AG04450 (cell line): ENCODE results near the gene SEMA3G. TPM values are rescaled to one million over a fixed set of nuclear protein-coding genes. Genes with fewer than 3 reads are reported as not detected.

Source experiments
- CTCF ChIA-PET: fragments of 300-600, 350-600 bp; formaldehyde crosslinking; extraction: SDS; loops from one replicate; lab custom pipeline; 2022; ENCODE audit warnings: antibody characterized with exemption, inconsistent platforms; lab: Charles Lee
- POLR2A ChIA-PET: fragments of 350-600 bp; formaldehyde crosslinking; extraction: SDS; loops from one replicate; lab custom pipeline; 2021; ENCODE audit warnings: antibody characterized with exemption, inconsistent platforms; lab: Yijun Ruan, JAX
- DNase-seq: peaks from one replicate; pipeline ENCODE4 v3.0.0-alpha.2; 2011; ENCODE audit warnings: low read depth, low spot score
- H3K27ac ChIP-seq: one replicate; pipeline ENCODE4 v1.5.1; 2012; ENCODE audit warnings: low read depth, low read length, control low read depth
- H3K27me3 ChIP-seq: one replicate; pipeline ENCODE4 v1.6.0; 2012; ENCODE audit warnings: low read length; ENCODE audit not compliant: control insufficient read depth, insufficient read depth
- H3K4me3 ChIP-seq: 2 replicates; pipeline ENCODE4 v1.5.1; 2011; ENCODE audit warnings: mild to moderate bottlenecking, low read depth, low read length, control low read depth
- H3K9me3 ChIP-seq: 2 replicates; pipeline ENCODE4 v1.5.1; 2012; ENCODE audit warnings: low read length; ENCODE audit not compliant: control insufficient read depth, insufficient read depth
- polyA plus RNA-seq: library from polyadenylated mRNA; depleted of rRNA; stranded (reverse); fragments of >200 nt; gene quantifications from 2 replicates; pipeline ENCODE4 v1.2.3, GENCODE V29; 2011
- TF ChIP-seq, protein P1 (sequence below): IDR thresholded peaks from 2 replicates; pipeline ENCODE4 v1.5.1; 2011; ENCODE audit warnings: low read depth, low read length, control low read depth, inconsistent platforms

SEMA3G gene
- polyA plus RNA-seq, 1 experiment: not detected

DNA sequence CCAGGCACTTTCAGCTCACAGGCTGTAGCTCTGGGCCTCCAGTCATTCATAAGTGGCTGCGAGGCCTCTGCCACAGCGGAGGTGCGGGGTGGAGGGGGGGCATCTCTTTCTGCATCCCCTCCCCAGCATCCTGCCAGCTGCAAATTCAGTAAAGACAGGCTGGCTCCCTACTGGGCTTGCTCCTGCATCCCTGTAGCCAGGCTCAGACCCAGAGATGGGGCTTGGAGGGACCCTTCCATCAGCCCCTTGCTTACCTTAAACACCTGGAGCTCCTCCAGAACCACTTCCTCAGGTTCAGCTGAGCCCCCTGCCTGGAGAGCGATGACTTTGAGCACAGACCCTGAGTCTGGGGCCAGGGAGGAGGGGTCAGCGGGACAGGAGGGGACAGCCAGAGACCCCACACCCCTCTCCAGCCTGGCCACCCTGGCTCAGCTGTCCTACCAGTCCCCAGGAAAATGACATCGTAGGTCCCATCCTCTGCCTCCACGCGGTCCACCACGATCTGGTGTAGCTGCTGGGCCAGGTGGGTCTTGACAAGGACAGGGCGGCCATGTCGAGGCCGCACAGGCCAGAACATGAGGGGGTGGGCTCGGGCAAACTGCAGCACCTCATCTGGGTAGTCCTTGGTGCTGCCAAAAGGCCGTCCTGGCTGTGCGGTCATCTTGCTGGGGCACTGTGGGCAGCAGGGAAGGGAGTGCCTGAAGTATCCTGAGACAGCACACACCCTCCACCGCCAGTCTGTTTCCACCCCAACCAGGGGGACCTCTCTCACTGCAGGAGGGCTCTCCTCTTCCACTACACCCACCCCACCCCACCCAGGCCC, 5.3 kb downstream of the SEMA3G start:
- CTCF ChIA-PET: interaction anchor here (0.7 to 0.8 kb wide), 2 partner anchors 8 to 9 kb away, joined by 3 to 5 read pairs; no protein-coding TSS in a partner anchor
- H3K4me3 ChIP-seq: no peak overlapping the region
- H3K9me3 ChIP-seq: no peaks in the 10 kb centered on the region
- no peak for DNase-seq
- POLR2A ChIA-PET: no interaction called here
- no peak overlapping the region for H3K27ac ChIP-seq
- peaks cover 6% of the 10 kb centered on the region for H3K27me3 ChIP-seq
- TF ChIP-seq, protein P1, sequence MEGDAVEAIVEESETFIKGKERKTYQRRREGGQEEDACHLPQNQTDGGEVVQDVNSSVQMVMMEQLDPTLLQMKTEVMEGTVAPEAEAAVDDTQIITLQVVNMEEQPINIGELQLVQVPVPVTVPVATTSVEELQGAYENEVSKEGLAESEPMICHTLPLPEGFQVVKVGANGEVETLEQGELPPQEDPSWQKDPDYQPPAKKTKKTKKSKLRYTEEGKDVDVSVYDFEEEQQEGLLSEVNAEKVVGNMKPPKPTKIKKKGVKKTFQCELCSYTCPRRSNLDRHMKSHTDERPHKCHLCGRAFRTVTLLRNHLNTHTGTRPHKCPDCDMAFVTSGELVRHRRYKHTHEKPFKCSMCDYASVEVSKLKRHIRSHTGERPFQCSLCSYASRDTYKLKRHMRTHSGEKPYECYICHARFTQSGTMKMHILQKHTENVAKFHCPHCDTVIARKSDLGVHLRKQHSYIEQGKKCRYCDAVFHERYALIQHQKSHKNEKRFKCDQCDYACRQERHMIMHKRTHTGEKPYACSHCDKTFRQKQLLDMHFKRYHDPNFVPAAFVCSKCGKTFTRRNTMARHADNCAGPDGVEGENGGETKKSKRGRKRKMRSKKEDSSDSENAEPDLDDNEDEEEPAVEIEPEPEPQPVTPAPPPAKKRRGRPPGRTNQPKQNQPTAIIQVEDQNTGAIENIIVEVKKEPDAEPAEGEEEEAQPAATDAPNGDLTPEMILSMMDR: no peak

DNA sequence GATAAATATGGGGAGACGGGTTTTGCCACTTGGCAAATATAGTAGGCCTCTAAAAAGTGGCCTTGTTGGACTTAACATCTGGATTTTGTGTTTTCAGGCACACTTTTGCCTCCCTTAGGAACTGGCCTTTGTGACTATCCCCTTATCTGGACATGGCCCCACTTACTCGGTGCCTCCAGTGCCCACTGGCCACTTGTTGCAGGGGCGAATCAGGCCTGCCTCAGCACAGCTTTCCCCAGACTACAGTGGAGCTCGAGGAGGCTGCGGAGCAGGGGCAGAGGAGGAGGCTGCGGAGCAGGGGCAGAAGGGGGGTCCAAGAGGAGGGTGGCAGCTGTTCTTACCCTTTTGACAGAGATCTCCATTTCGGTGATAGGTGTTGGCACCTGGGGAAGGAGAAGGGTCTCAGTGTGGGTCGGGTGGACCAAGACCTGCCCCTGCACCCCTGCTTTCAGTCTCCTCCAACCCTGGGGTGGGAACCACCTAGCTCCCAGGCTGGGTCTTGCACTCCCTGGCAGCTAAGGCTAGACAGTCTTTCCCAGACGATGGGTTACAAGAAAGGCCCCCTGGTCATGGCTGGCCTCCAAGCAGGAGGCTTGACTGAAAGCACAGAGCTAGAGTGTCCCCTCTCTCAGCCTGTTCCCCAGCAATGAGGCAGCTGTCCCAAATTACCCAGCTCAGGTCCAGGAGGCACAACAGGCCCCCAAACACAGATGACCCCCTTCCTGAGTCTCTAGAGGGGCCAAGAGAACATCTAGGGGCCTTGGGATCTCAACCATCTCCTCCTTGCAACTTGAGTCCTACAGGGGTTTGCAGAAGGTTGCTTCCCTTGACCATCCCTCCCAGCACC, 6.1 kb downstream of the SEMA3G start:
- H3K27me3 ChIP-seq: peaks cover 13% of the 10 kb centered on the region
- no peak overlapping the region for H3K27ac ChIP-seq
- CTCF ChIA-PET: interaction anchor here (0.7 to 0.8 kb wide), 2 partner anchors 9 to 10 kb away, joined by 3 to 5 read pairs; no protein-coding TSS in a partner anchor
- no peak overlapping the region for H3K4me3 ChIP-seq
- H3K9me3 ChIP-seq: no peaks in the 10 kb centered on the region
- no peak for DNase-seq
- TF ChIP-seq, protein P1: no peak
- POLR2A ChIA-PET: no interaction called here

DNA sequence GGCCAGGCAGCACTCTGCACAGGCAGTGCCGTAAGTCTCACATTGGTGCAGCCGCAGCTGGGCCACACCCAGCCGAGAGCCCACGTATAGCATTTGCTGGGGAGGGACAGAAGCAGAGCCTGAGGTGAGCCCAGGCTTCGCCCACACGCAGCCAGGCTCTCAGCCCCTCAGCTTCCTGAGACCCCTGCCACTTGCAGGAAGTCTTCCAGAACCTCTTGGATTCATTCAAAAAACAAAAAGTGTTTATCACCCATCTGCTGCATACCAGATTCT, 6.9 kb downstream of the SEMA3G start:
- ChIA-PET POLR2A (no interaction called here), CTCF (interaction anchor here (1.1 to 2.9 kb wide), 2 partner anchors 10 to 26 kb away, joined by 7 to 10 read pairs; no protein-coding TSS in a partner anchor)
- H3K9me3 ChIP-seq: no peaks in the 10 kb centered on the region
- TF ChIP-seq, protein P1: no peak
- DNase-seq: no peak
- no peak overlapping the region for H3K4me3 ChIP-seq
- no peak overlapping the region for H3K27ac ChIP-seq
- peaks cover 18% of the 10 kb centered on the region for H3K27me3 ChIP-seq

DNA sequence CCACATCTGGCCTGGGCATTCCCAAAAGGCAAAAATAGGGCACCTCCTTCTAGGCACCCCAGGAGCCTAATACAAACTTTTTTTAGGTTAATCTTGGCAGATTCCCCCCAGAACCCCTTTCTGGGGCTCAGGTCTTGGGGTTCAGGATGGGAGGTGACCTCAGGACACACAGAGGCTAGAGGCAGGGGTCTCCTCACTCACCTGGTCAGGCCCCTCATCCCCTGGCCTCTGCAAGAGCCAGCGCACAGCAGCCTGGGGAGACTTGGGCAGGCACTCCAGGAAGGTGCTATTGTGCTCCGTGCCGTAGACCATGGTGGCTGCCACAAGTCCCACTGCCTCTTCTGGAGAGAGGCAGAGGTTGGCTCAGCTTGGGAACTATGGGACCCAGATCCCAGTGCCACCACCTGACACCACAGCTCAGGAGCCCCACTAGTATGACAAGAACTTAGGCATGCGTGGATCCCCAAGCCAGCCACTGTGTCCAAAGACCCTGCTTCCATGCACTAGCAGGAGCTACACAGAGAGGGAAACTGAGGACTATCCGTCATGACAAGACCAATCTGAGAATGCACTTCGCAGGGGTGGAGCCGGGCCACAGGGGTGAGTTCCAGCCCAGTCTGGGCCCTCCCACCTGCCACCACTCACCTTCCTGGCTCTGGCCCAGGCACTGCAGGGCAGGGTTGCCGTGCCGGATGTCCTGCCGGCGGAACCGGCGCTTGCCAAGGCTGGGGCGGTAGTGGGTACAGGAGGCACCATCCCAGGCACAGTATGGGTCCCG, 7.4 kb downstream of the SEMA3G start:
- CTCF ChIA-PET: interaction anchor here (1.1 to 2.9 kb wide), 2 partner anchors 9 to 25 kb away, joined by 7 to 10 read pairs; no protein-coding TSS in a partner anchor
- peaks cover 18% of the 10 kb centered on the region for H3K27me3 ChIP-seq
- no peak overlapping the region for H3K27ac ChIP-seq
- TF ChIP-seq, protein P1: no peak
- H3K4me3 ChIP-seq: no peak overlapping the region
- POLR2A ChIA-PET: no interaction called here
- no peak for DNase-seq
- no peaks in the 10 kb centered on the region for H3K9me3 ChIP-seq
